Measurements from ENCODE around the gene AFF2.
"Not testable (repeated sequence)": the region's sequence is repeated elsewhere in the genome, so short reads cannot be mapped to it uniquely, and the experiment has no call there.

Gene AFF2

GRCh38 chrX:148649145-148649795 is 148.9 kb downstream of the AFF2 start:
- in situ Hi-C loops (cut with MboI; ENCODE audit: low sequenced_read_pairs), result no loop called here

DNA sequence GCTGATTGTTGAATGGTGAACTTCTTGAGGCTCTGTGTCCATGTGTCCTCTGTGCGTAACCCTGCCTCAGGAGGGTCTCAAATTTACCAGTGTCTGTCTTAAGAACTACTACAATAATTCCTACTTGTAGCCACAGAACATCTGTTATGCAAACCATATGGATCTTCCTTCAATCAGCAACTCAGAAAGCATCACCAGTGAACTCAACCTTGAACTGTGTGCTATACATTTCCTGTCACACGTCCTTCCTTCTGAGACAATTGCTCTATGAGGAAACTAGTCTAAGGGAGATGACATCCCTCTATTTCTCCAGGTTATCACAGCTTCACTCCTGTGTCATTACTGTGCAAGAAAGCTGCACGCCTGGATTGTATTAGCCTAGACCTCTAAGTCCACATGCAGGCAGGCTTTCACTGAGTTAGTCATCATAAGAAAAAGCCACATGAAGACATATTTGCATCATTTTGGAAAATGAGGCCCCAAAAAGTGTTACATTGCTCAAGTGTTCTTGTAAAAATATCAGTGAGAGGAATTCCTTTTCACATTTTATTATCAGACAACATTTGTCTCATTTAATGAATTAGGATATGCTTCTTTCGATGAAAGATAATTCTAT is 157.8 kb downstream of the AFF2 start:
- H3K27me3 ChIP-seq (ENCODE audit: low read depth), result no peaks in the 10 kb centered on the region
- H3K36me3 ChIP-seq (replicated peaks), result no peaks in the 10 kb centered on the region
- no peaks in the 10 kb centered on the region for H3K9me3 ChIP-seq
- in situ Hi-C loops (cut with MboI; ENCODE audit: low sequenced_read_pairs), result no loop called here
- no peaks in the 10 kb centered on the region for H3K4me1 ChIP-seq
- no peak overlapping the region for H3K4me3 ChIP-seq
- DNase-seq (ENCODE audit: low spot score in 2 of 2), result no peak

More at GRCh38 chrX:148649145-148649795, 148.9 kb downstream of the AFF2 start:
- Histone ChIP-seq H3K27me3 (ENCODE audit: low read depth) (no peaks in the 10 kb centered on the region), H3K9me3 (no peaks in the 10 kb centered on the region), H3K4me3 (no peak overlapping the region), H3K4me1 (peaks cover 4% of the 10 kb centered on the region; the same call in 1 of the 2 replicates), H3K36me3 (replicated peaks) (no peaks in the 10 kb centered on the region)
- DNase-seq (ENCODE audit: low spot score in 2 of 2), result no peak

- no peak for DNase-seq (ENCODE audit: low spot score in 2 of 2)
- no peaks in the 10 kb centered on the region for H3K27me3 ChIP-seq (ENCODE audit: low read depth)
- in situ Hi-C loops (cut with MboI; ENCODE audit: low sequenced_read_pairs), result no loop called here
- no peak overlapping the region for H3K4me3 ChIP-seq
- no peaks in the 10 kb centered on the region for H3K9me3 ChIP-seq
- no peaks in the 10 kb centered on the region for H3K4me1 ChIP-seq
- H3K36me3 ChIP-seq (replicated peaks), result no peaks in the 10 kb centered on the region
Measured at GRCh38 chrX:148659481-148659880, 159.1 kb downstream of the AFF2 start.

GRCh38 chrX:148661035-148661434 is 160.6 kb downstream of the AFF2 start:
- H3K4me3 ChIP-seq, result no peak overlapping the region
- no peaks in the 10 kb centered on the region for H3K27me3 ChIP-seq (ENCODE audit: low read depth)
- no peaks in the 10 kb centered on the region for H3K4me1 ChIP-seq
- DNase-seq (ENCODE audit: low spot score in 2 of 2), result no peak
- no peaks in the 10 kb centered on the region for H3K36me3 ChIP-seq (replicated peaks)
- in situ Hi-C loops (cut with MboI; ENCODE audit: low sequenced_read_pairs), result no loop called here
- no peaks in the 10 kb centered on the region for H3K9me3 ChIP-seq

DNA sequence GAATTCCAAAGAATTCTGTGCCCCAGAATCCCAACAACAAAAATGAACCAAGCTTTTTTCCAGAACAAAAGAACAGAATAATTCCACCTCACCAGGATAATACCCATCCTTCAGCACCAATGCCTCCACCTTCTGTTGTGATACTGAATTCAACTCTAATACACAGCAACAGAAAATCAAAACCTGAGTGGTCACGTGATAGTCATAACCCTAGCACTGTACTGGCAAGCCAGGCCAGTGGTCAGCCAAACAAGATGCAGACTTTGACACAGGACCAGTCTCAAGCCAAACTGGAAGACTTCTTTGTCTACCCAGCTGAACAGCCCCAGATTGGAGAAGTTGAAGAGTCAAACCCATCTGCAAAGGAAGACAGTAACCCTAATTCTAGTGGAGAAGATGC is 161.6 kb downstream of the AFF2 start:
- no peak for DNase-seq (ENCODE audit: low spot score in 2 of 2)
- no peak overlapping the region for H3K4me3 ChIP-seq
- H3K27me3 ChIP-seq (ENCODE audit: low read depth), result no peaks in the 10 kb centered on the region
- no peaks in the 10 kb centered on the region for H3K36me3 ChIP-seq (replicated peaks)
- no peaks in the 10 kb centered on the region for H3K4me1 ChIP-seq
- H3K9me3 ChIP-seq, result peaks cover 3% of the 10 kb centered on the region; the same call in 1 of the 2 replicates
- in situ Hi-C loops (cut with MboI; ENCODE audit: low sequenced_read_pairs), result no loop called here

- Histone ChIP-seq H3K9me3 (peaks cover 13% of the 10 kb centered on the region), H3K4me3 (no peak overlapping the region), H3K36me3 (replicated peaks) (no peaks in the 10 kb centered on the region), H3K27me3 (ENCODE audit: low read depth) (no peaks in the 10 kb centered on the region), H3K4me1 (no peaks in the 10 kb centered on the region)
- no peak for DNase-seq (ENCODE audit: low spot score in 2 of 2)
- in situ Hi-C loops (cut with MboI; ENCODE audit: low sequenced_read_pairs), result no loop called here
Measured at GRCh38 chrX:148664171-148664570, 163.8 kb downstream of the AFF2 start.

GRCh38 chrX:148664995-148665394 is 164.6 kb downstream of the AFF2 start:
- no peaks in the 10 kb centered on the region for H3K36me3 ChIP-seq (replicated peaks)
- H3K27me3 ChIP-seq (ENCODE audit: low read depth), result no peaks in the 10 kb centered on the region
- peaks cover 15% of the 10 kb centered on the region for H3K9me3 ChIP-seq
- DNase-seq (ENCODE audit: low spot score in 2 of 2), result no peak
- no peak overlapping the region for H3K4me3 ChIP-seq
- in situ Hi-C loops (cut with MboI; ENCODE audit: low sequenced_read_pairs), result no loop called here
- H3K4me1 ChIP-seq, result no peaks in the 10 kb centered on the region

GRCh38 chrX:148669175-148669574 is 168.8 kb downstream of the AFF2 start:
- peaks cover 15% of the 10 kb centered on the region for H3K9me3 ChIP-seq
- H3K36me3 ChIP-seq (replicated peaks); H3K27me3 ChIP-seq (ENCODE audit: low read depth); H3K4me3 ChIP-seq; DNase-seq (ENCODE audit: low spot score in 2 of 2); H3K4me1 ChIP-seq; in situ Hi-C loops (cut with MboI; ENCODE audit: low sequenced_read_pairs): not testable (repeated sequence)

- Histone ChIP-seq H3K4me1 (no peaks in the 10 kb centered on the region), H3K36me3 (replicated peaks) (no peaks in the 10 kb centered on the region), H3K27me3 (ENCODE audit: low read depth) (no peaks in the 10 kb centered on the region), H3K9me3 (peaks cover 15% of the 10 kb centered on the region), H3K4me3 (no peak overlapping the region)
- DNase-seq (ENCODE audit: low spot score in 2 of 2), result no peak
- in situ Hi-C loops (cut with MboI; ENCODE audit: low sequenced_read_pairs), result no loop called here
Measured at GRCh38 chrX:148670277-148670676, 169.9 kb downstream of the AFF2 start.

DNA sequence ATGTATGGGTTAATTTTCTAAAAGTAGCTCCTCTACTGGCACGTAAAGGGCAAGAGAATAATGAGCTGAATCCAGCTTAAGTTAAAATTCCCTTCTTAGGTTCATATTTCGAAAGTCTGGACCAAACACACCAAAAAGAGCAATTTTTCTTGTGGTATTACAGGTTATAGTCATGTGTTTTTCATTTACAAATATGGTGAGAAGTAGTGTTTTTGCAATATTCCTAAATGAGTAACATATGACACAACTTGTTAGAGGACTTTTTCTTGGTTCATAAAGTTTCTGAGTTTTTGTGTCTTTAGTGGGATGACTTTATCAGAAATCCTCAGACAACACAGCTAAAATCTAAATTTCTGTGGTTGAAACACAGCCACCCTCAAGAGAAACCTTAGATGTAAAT is 172.1 kb downstream of the AFF2 start:
- DNase-seq (ENCODE audit: low spot score in 2 of 2), result no peak
- in situ Hi-C loops (cut with MboI; ENCODE audit: low sequenced_read_pairs), result no loop called here
- Histone ChIP-seq H3K4me1 (no peaks in the 10 kb centered on the region), H3K36me3 (replicated peaks) (no peaks in the 10 kb centered on the region), H3K4me3 (no peak overlapping the region), H3K9me3 (peaks cover 12% of the 10 kb centered on the region), H3K27me3 (ENCODE audit: low read depth) (no peaks in the 10 kb centered on the region)

- in situ Hi-C loops (cut with MboI; ENCODE audit: low sequenced_read_pairs), result no loop called here
- no peaks in the 10 kb centered on the region for H3K9me3 ChIP-seq
- DNase-seq (ENCODE audit: low spot score in 2 of 2), result no peak
- H3K27me3 ChIP-seq (ENCODE audit: low read depth), result no peaks in the 10 kb centered on the region
- H3K4me1 ChIP-seq, result no peaks in the 10 kb centered on the region
- no peak overlapping the region for H3K4me3 ChIP-seq
- no peaks in the 10 kb centered on the region for H3K36me3 ChIP-seq (replicated peaks)
Measured at GRCh38 chrX:148681605-148682004, 181.2 kb downstream of the AFF2 start.

DNA sequence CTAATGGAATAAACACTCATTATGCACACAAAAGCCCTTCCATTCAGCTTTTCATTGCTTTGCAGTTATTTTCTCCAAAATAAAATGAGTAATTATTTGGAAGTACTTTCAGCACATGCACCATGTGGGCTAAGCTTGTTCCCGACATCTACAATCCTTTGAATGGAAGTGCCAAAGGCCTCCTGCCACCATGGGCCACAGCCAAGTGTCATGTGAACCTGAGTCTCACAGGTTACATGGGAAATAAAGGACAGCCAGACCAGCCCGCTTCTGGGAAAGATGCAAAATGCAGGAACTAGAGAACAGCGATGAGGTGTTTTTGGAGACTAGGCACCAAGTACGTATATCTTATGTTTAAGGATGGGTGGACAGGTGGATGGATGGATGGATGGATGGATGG is 181.8 kb downstream of the AFF2 start:
- H3K4me1 ChIP-seq, result no peaks in the 10 kb centered on the region
- in situ Hi-C loops (cut with MboI; ENCODE audit: low sequenced_read_pairs), result no loop called here
- H3K27me3 ChIP-seq (ENCODE audit: low read depth), result no peaks in the 10 kb centered on the region
- H3K4me3 ChIP-seq, result no peak overlapping the region
- H3K36me3 ChIP-seq (replicated peaks), result no peaks in the 10 kb centered on the region
- DNase-seq (ENCODE audit: low spot score in 2 of 2), result no peak
- no peaks in the 10 kb centered on the region for H3K9me3 ChIP-seq

- Histone ChIP-seq H3K4me3 (no peak overlapping the region), H3K4me1 (no peaks in the 10 kb centered on the region), H3K27me3 (ENCODE audit: low read depth) (no peaks in the 10 kb centered on the region), H3K9me3 (no peaks in the 10 kb centered on the region), H3K36me3 (replicated peaks) (no peaks in the 10 kb centered on the region)
- in situ Hi-C loops (cut with MboI; ENCODE audit: low sequenced_read_pairs), result no loop called here
- no peak for DNase-seq (ENCODE audit: low spot score in 2 of 2)
Measured at GRCh38 chrX:148691456-148691855, 191.0 kb downstream of the AFF2 start.

GRCh38 chrX:148695255-148695654 is 194.8 kb downstream of the AFF2 start:
- Histone ChIP-seq H3K9me3 (no peaks in the 10 kb centered on the region), H3K36me3 (replicated peaks) (no peaks in the 10 kb centered on the region), H3K4me1 (no peaks in the 10 kb centered on the region), H3K27me3 (ENCODE audit: low read depth) (no peaks in the 10 kb centered on the region), H3K4me3 (no peak overlapping the region)
- peak in 1 of 2 experiments; percentile 13 for DNase-seq (ENCODE audit: low spot score in 2 of 2)
- in situ Hi-C loops (cut with MboI; ENCODE audit: low sequenced_read_pairs), result no loop called here

- H3K4me1 ChIP-seq, result no peaks in the 10 kb centered on the region
- H3K9me3 ChIP-seq, result no peaks in the 10 kb centered on the region
- H3K4me3 ChIP-seq, result no peak overlapping the region
- no peaks in the 10 kb centered on the region for H3K36me3 ChIP-seq (replicated peaks)
- no peaks in the 10 kb centered on the region for H3K27me3 ChIP-seq (ENCODE audit: low read depth)
- in situ Hi-C loops (cut with MboI; ENCODE audit: low sequenced_read_pairs), result no loop called here
- DNase-seq (ENCODE audit: low spot score in 2 of 2), result no peak
Measured at GRCh38 chrX:148698221-148698620, 197.8 kb downstream of the AFF2 start.
